ENCODE measurements around the gene NUP210. TPM values are rescaled to one million over a fixed set of nuclear protein-coding genes. Genes with fewer than 3 reads are reported as not detected.

The NUP210 gene
- total and polyA plus RNA-seq, 2 experiments from 2014 or later, result 23.7 to 41.9 TPM

GRCh38 chr3:13324835-13325501 lies 95.2 kb downstream of the NUP210 start:
- Histone ChIP-seq H3K27me3 (no peaks in the 10 kb centered on the region), H3K4me3 (no peak overlapping the region), H3K9me3 (ENCODE audit: low read depth) (no peaks in the 10 kb centered on the region), H3K27ac (no peak overlapping the region), H3K4me1 (ENCODE audit: low read depth) (no peaks in the 10 kb centered on the region), H3K36me3 (peaks cover 10% of the 10 kb centered on the region)
- no peak for DNase-seq (ENCODE audit: low read depth in 1 of 2, low spot score in 1 of 2)
- no peak for TF ChIP-seq CTCF (IDR thresholded peaks at IDR 0.05; ENCODE audit: low read depth, low read length)

GRCh38 chr3:13323822-13324221 lies 96.3 kb downstream of the NUP210 start:
- no peak overlapping the region for H3K27ac ChIP-seq
- H3K4me3 ChIP-seq, result no peak overlapping the region
- H3K9me3 ChIP-seq (ENCODE audit: low read depth), result no peaks in the 10 kb centered on the region
- H3K27me3 ChIP-seq, result no peaks in the 10 kb centered on the region
- TF ChIP-seq CTCF (IDR thresholded peaks at IDR 0.05; ENCODE audit: low read depth, low read length), result no peak
- H3K4me1 ChIP-seq (ENCODE audit: low read depth), result no peaks in the 10 kb centered on the region
- H3K36me3 ChIP-seq, result peaks cover 10% of the 10 kb centered on the region
- DNase-seq (ENCODE audit: low read depth in 1 of 2, low spot score in 1 of 2), result no peak

- no peak for DNase-seq (ENCODE audit: low read depth in 1 of 2, low spot score in 1 of 2)
- Histone ChIP-seq H3K9me3 (ENCODE audit: low read depth) (no peaks in the 10 kb centered on the region), H3K27me3 (no peaks in the 10 kb centered on the region), H3K36me3 (peaks cover 12% of the 10 kb centered on the region), H3K4me1 (ENCODE audit: low read depth) (no peaks in the 10 kb centered on the region), H3K4me3 (no peak overlapping the region), H3K27ac (no peak overlapping the region)
- TF ChIP-seq CTCF (IDR thresholded peaks at IDR 0.05; ENCODE audit: low read depth, low read length), result no peak
These were observed 97.8 kb downstream of the NUP210 start for GRCh38 chr3:13322324-13322723.

- H3K36me3 ChIP-seq, result peaks cover 8% of the 10 kb centered on the region
- H3K27ac ChIP-seq, result no peak overlapping the region
- no peaks in the 10 kb centered on the region for H3K27me3 ChIP-seq
- no peak for TF ChIP-seq CTCF (IDR thresholded peaks at IDR 0.05; ENCODE audit: low read depth, low read length)
- DNase-seq (ENCODE audit: low read depth in 1 of 2, low spot score in 1 of 2), result no peak
- H3K9me3 ChIP-seq (ENCODE audit: low read depth), result no peaks in the 10 kb centered on the region
- no peak overlapping the region for H3K4me3 ChIP-seq
- no peaks in the 10 kb centered on the region for H3K4me1 ChIP-seq (ENCODE audit: low read depth)
These were observed 100.4 kb downstream of the NUP210 start for GRCh38 chr3:13319564-13320220.

GRCh38 chr3:13318626-13319470 lies 101.3 kb downstream of the NUP210 start:
- H3K4me1 ChIP-seq (ENCODE audit: low read depth), result no peaks in the 10 kb centered on the region
- no peaks in the 10 kb centered on the region for H3K27me3 ChIP-seq
- no peak overlapping the region for H3K27ac ChIP-seq
- H3K4me3 ChIP-seq, result no peak overlapping the region
- no peak for DNase-seq (ENCODE audit: low read depth in 1 of 2, low spot score in 1 of 2)
- H3K9me3 ChIP-seq (ENCODE audit: low read depth), result no peaks in the 10 kb centered on the region
- TF ChIP-seq CTCF (IDR thresholded peaks at IDR 0.05; ENCODE audit: low read depth, low read length), result no peak
- H3K36me3 ChIP-seq, result peaks cover 8% of the 10 kb centered on the region

All from cardiac muscle cell (in vitro differentiated cells and primary cell).